Panc1 (cell line): Measurements from ENCODE around the gene C1RL.

ENCODE experiments used
- CTCF ChIP-seq: fragments of 450-650 bp; IDR thresholded peaks from 2 replicates; pipeline ENCODE4 v1.5.1; 2017; ENCODE audit warnings: mild to moderate bottlenecking
- POLR2AphosphoS5 ChIP-seq: IDR thresholded peaks from 2 replicates; pipeline ENCODE4 v1.6.1; 2012; ENCODE audit warnings: mild to moderate bottlenecking, low read depth, low read length, moderate library complexity
- SIN3A ChIP-seq: IDR thresholded peaks from 2 replicates; pipeline ENCODE4 v1.6.1; 2012; ENCODE audit warnings: low read depth, mild to moderate bottlenecking, low read length, moderate library complexity, borderline replicate concordance; ENCODE audit not compliant: insufficient read depth
- TF ChIP-seq, protein P1 (sequence below), 2 experiments: IDR thresholded peaks; 2 replicates each; pipeline ENCODE4 v1.6.1; 2011 to 2012; ENCODE audit warnings: low read depth in 2 of 2, control low read depth in 1 of 2, low read length in 1 of 2, mild to moderate bottlenecking in 1 of 2, moderate library complexity in 1 of 2; ENCODE audit not compliant: insufficient read depth in 1 of 2

DNA sequence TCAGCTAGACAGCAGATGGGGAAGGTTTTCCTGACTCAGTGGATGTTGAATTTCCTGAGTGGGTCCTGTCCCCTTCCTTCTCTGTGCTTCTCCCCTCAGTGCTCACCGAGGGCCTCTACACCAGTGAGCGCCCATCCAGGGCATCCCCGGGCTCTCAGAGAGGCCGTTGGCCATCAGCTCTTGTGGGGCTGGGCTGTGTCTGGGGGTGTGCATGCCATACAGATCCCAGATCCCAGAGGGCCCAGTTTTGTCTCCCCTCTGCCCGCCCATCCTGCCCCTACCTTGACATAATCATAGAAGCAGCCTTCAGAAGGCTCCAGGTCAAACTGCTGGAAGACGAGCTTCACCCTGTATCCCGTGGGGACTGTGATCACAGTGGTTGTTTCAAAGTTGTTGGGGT lies 17.8 kb downstream of the C1RL start:
- TF ChIP-seq CTCF (no peak), POLR2AphosphoS5 (no peak), SIN3A (no peak)
- TF ChIP-seq, protein P1, sequence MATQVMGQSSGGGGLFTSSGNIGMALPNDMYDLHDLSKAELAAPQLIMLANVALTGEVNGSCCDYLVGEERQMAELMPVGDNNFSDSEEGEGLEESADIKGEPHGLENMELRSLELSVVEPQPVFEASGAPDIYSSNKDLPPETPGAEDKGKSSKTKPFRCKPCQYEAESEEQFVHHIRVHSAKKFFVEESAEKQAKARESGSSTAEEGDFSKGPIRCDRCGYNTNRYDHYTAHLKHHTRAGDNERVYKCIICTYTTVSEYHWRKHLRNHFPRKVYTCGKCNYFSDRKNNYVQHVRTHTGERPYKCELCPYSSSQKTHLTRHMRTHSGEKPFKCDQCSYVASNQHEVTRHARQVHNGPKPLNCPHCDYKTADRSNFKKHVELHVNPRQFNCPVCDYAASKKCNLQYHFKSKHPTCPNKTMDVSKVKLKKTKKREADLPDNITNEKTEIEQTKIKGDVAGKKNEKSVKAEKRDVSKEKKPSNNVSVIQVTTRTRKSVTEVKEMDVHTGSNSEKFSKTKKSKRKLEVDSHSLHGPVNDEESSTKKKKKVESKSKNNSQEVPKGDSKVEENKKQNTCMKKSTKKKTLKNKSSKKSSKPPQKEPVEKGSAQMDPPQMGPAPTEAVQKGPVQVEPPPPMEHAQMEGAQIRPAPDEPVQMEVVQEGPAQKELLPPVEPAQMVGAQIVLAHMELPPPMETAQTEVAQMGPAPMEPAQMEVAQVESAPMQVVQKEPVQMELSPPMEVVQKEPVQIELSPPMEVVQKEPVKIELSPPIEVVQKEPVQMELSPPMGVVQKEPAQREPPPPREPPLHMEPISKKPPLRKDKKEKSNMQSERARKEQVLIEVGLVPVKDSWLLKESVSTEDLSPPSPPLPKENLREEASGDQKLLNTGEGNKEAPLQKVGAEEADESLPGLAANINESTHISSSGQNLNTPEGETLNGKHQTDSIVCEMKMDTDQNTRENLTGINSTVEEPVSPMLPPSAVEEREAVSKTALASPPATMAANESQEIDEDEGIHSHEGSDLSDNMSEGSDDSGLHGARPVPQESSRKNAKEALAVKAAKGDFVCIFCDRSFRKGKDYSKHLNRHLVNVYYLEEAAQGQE (IDR thresholded peaks at IDR 0.05; ENCODE audit: insufficient read depth in 1 of 2, low read depth in 2 of 2, low read length in 1 of 2), result no peak
